Smooth muscle cell (in vitro differentiated cells): Measurements from ENCODE around the gene PCAT6. TPM values are rescaled to one million over a fixed set of nuclear protein-coding genes. Genes with fewer than 3 reads are reported as not detected.

Experiments
- DNase-seq: peaks from one replicate; lab custom pipeline; 2025; ENCODE audit not compliant: unreplicated experiment; lab: John Stamatoyannopoulos, UW
- H2AFZ ChIP-seq: fragments of 200-600 bp; sonication (generic); 2 replicates; pipeline ENCODE4 v1.6.0; 2016; ENCODE audit warnings: antibody characterized with exemption, low read depth, mild to moderate bottlenecking
- H3F3A ChIP-seq: fragments of 200-600 bp; sonication (generic); 2 replicates; pipeline ENCODE4 v1.6.0; 2017; ENCODE audit warnings: antibody characterized with exemption, low read depth
- H3K27ac ChIP-seq: fragments of 200-600 bp; sonication (generic); 2 replicates; pipeline ENCODE4 v1.5.1; 2016; ENCODE audit warnings: low read depth, mild to moderate bottlenecking
- H3K27me3 ChIP-seq: fragments of 200-600 bp; sonication (generic); 2 replicates; pipeline ENCODE4 v1.6.1; 2016; ENCODE audit warnings: low read depth, mild to moderate bottlenecking
- H3K36me3 ChIP-seq: fragments of 200-600 bp; sonication (generic); 2 replicates; pipeline ENCODE4 v1.5.1; 2016; ENCODE audit warnings: low read depth
- H3K4me1 ChIP-seq: fragments of 200-600 bp; sonication (generic); 2 replicates; pipeline ENCODE4 v1.5.1; 2016; ENCODE audit warnings: low read depth
- H3K4me2 ChIP-seq: fragments of 200-600 bp; sonication (generic); 2 replicates; pipeline ENCODE4 v1.6.0; 2016; ENCODE audit warnings: mild to moderate bottlenecking
- H3K4me3 ChIP-seq: fragments of 200-600 bp; sonication (generic); 2 replicates; pipeline ENCODE4 v1.5.1; 2016; ENCODE audit warnings: mild to moderate bottlenecking
- H3K79me2 ChIP-seq: fragments of 200-600 bp; sonication (generic); 2 replicates; pipeline ENCODE4 v1.6.0; 2016; ENCODE audit warnings: low read depth, mild to moderate bottlenecking
- H3K9ac ChIP-seq: fragments of 200-600 bp; sonication (generic); 2 replicates; pipeline ENCODE4 v1.6.0; 2016; ENCODE audit warnings: low read depth
- H3K9me3 ChIP-seq: fragments of 200-600 bp; sonication (generic); replicated peaks from 2 replicates; pipeline ENCODE4 v1.5.1; 2016; ENCODE audit warnings: low read depth
- H4K20me1 ChIP-seq: fragments of 200-600 bp; sonication (generic); 2 replicates; pipeline ENCODE4 v1.6.0; 2016; ENCODE audit warnings: low read depth
- WGBS: methylation state at CpG from one replicate; pipeline ENCODE4 v1.1.7; 2016; ENCODE audit warnings: low lambda C conversion rate; 5-methylcytosine and 5-hydroxymethylcytosine counted together
- polyA plus RNA-seq: library from polyadenylated mRNA; unstranded; fragments of >200 nt; fragmentation: Nextera tagmentation; extraction: Ambion mirVana; gene quantifications from 2 replicates; pipeline ENCODE4 v1.2.1, GENCODE V29; 2016
- total RNA-seq: library from RNA; depleted of rRNA; stranded (reverse); fragments of >200 nt; gene quantifications from 2 replicates; pipeline ENCODE4 v1.2.3, GENCODE V29; 2014
- TF ChIP-seq, protein P1 (sequence below): fragments of 200-600 bp; sonication (generic); IDR thresholded peaks from 2 replicates; pipeline ENCODE4 v1.5.1; 2017; ENCODE audit warnings: borderline replicate concordance, mild to moderate bottlenecking, antibody characterized with exemption; ENCODE audit not compliant: insufficient read depth, poor library complexity, severe bottlenecking

PCAT6 gene
- total and polyA plus RNA-seq, 2 experiments from 2014 or later = 13.0 to 30.1 TPM

DNA sequence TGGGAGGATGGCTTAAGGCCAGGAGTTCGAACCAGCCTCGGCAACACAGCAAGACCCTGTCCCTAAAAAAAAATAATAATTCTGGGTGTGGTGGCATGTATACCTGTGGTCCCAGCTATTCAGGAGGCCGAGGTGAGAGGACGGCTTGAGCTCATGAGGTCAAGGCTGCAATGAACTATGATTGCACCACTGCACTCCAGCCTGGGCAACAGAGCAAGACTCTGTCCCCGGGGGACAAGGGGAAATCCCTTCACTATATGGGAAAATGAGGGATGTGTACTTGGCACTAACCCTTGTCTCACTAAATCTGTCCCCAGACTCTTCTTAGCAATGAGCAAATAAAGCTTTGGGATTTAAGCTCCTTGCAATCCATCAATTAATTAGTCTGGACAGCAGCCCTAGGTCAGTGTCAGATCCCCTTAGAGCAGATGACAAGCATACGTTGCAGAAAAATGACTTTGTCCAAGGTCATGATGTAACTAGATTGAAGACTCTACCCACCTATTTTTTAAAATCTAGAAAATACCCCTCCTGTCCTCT is 11.9 kb upstream of the PCAT6 start:
- H3K9me3 ChIP-seq = no peaks in the 10 kb centered on the region
- H3F3A ChIP-seq = no peaks in the 10 kb centered on the region
- peaks cover 100% of the 10 kb centered on the region for H4K20me1 ChIP-seq
- no peak overlapping the region for H3K27ac ChIP-seq
- H3K9ac ChIP-seq = no peak overlapping the region
- no peak overlapping the region for H2AFZ ChIP-seq
- H3K4me1 ChIP-seq = peaks cover 5% of the 10 kb centered on the region
- no peak overlapping the region for H3K4me3 ChIP-seq
- no peaks in the 10 kb centered on the region for H3K36me3 ChIP-seq
- H3K79me2 ChIP-seq = peaks cover 100% of the 10 kb centered on the region
- no peaks in the 10 kb centered on the region for H3K27me3 ChIP-seq
- DNase-seq = no peak
- WGBS = 86% methylated on average over 6 of the region's 6 CpGs
- H3K4me2 ChIP-seq = no peak overlapping the region
- TF ChIP-seq, protein P1, sequence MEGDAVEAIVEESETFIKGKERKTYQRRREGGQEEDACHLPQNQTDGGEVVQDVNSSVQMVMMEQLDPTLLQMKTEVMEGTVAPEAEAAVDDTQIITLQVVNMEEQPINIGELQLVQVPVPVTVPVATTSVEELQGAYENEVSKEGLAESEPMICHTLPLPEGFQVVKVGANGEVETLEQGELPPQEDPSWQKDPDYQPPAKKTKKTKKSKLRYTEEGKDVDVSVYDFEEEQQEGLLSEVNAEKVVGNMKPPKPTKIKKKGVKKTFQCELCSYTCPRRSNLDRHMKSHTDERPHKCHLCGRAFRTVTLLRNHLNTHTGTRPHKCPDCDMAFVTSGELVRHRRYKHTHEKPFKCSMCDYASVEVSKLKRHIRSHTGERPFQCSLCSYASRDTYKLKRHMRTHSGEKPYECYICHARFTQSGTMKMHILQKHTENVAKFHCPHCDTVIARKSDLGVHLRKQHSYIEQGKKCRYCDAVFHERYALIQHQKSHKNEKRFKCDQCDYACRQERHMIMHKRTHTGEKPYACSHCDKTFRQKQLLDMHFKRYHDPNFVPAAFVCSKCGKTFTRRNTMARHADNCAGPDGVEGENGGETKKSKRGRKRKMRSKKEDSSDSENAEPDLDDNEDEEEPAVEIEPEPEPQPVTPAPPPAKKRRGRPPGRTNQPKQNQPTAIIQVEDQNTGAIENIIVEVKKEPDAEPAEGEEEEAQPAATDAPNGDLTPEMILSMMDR = no peak

DNA sequence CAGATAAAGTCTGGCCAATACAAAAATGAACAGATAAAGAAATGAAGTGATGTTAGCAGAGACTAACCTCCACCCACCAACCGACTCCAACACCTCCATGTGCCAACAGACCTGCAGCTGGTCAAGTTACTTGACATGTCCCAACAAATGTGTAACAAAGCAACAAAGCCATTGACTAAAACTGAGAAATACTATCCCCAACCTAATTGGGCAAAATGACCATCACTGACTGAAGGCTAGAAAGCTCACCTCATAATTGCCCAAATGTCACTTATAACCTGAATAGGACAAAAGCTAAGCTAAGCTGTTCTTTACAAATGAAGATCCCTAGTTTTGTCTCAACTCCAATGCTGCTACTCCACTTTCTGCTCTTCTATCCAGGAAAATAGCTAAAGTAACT is 10.0 kb upstream of the PCAT6 start:
- H2AFZ ChIP-seq = no peak overlapping the region
- TF ChIP-seq, protein P1 = no peak
- H3K36me3 ChIP-seq = no peaks in the 10 kb centered on the region
- no peak overlapping the region for H3K4me2 ChIP-seq
- H3K9me3 ChIP-seq = no peaks in the 10 kb centered on the region
- H3K4me3 ChIP-seq = no peak overlapping the region
- peaks cover 100% of the 10 kb centered on the region for H3K79me2 ChIP-seq
- peaks cover 100% of the 10 kb centered on the region for H4K20me1 ChIP-seq
- no peak overlapping the region for H3K9ac ChIP-seq
- no peak overlapping the region for H3K27ac ChIP-seq
- no peak for DNase-seq
- H3K4me1 ChIP-seq = peaks cover 23% of the 10 kb centered on the region
- no peaks in the 10 kb centered on the region for H3K27me3 ChIP-seq
- 100% methylated on average over 1 of the region's 1 CpG for WGBS
- peaks cover 5% of the 10 kb centered on the region for H3F3A ChIP-seq

DNA sequence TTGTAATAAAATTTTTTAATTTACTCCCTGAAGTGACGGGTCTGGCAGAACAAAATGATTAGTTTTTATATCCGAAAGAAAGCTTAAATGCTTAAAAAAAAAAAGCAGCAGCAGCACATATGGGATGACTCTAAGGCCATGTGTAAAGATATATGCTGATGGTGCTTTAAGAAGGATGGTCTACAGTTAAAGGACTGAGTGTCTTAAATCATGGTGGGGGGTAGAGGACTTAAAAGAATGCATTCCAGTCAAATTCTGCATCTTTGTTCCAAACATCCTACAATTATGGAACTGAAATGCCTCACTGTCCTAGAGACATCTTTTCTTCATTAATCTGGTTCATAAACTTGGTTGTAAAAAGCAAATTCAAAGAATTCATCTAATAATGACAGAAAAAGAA is 9.6 kb upstream of the PCAT6 start:
- H3K27me3 ChIP-seq = no peaks in the 10 kb centered on the region
- H3K9ac ChIP-seq = no peak overlapping the region
- no peak overlapping the region for H3K4me2 ChIP-seq
- H2AFZ ChIP-seq = no peak overlapping the region
- peaks cover 5% of the 10 kb centered on the region for H3F3A ChIP-seq
- peaks cover 100% of the 10 kb centered on the region for H4K20me1 ChIP-seq
- peaks cover 100% of the 10 kb centered on the region for H3K79me2 ChIP-seq
- no peak overlapping the region for H3K4me3 ChIP-seq
- no peak overlapping the region for H3K27ac ChIP-seq
- H3K9me3 ChIP-seq = no peaks in the 10 kb centered on the region
- no peaks in the 10 kb centered on the region for H3K36me3 ChIP-seq
- peaks cover 28% of the 10 kb centered on the region for H3K4me1 ChIP-seq
- DNase-seq = no peak
- 90% methylated on average over 2 of the region's 2 CpGs for WGBS
- TF ChIP-seq, protein P1 = no peak

DNA sequence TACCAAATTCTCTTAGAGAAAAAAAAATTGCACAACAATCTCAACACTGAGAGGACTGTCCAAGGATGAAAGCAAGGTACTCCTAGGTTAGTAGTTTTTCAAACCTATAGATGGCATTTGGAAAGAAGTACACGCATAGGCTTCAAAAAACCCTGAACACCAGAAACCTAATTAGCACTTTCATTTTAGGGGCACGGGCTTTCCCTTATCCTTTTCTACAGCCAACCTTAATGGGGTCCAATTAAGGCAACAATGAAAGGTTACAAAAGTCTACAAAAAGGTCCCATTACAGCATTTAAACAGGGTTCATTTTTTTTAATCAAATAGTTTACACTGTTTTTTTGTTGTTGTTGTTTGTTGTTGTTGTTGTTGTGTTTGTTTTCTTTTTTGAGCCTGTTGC is 8.7 kb upstream of the PCAT6 start:
- TF ChIP-seq, protein P1 = no peak
- no peak for DNase-seq
- Histone ChIP-seq H3K79me2 (peaks cover 100% of the 10 kb centered on the region), H2AFZ (no peak overlapping the region), H3K9ac (no peak overlapping the region), H4K20me1 (peaks cover 100% of the 10 kb centered on the region), H3K27ac (no peak overlapping the region), H3F3A (peaks cover 5% of the 10 kb centered on the region), H3K36me3 (no peaks in the 10 kb centered on the region), H3K9me3 (no peaks in the 10 kb centered on the region), H3K27me3 (no peaks in the 10 kb centered on the region), H3K4me1 (peaks cover 30% of the 10 kb centered on the region), H3K4me3 (no peak overlapping the region), H3K4me2 (no peak overlapping the region)
- 48% methylated on average over 2 of the region's 2 CpGs for WGBS
